ENCODE measurements around the gene DGKZ.

Gene DGKZ

GRCh38 chr11:46326813-46327416 is 20.3 kb upstream of the DGKZ start:
- H3K4me3 ChIP-seq (ENCODE audit: low read depth, low read length): no peak overlapping the region
- DNase-seq (ENCODE audit: low read depth): no peak
- TF ChIP-seq, protein P1, sequence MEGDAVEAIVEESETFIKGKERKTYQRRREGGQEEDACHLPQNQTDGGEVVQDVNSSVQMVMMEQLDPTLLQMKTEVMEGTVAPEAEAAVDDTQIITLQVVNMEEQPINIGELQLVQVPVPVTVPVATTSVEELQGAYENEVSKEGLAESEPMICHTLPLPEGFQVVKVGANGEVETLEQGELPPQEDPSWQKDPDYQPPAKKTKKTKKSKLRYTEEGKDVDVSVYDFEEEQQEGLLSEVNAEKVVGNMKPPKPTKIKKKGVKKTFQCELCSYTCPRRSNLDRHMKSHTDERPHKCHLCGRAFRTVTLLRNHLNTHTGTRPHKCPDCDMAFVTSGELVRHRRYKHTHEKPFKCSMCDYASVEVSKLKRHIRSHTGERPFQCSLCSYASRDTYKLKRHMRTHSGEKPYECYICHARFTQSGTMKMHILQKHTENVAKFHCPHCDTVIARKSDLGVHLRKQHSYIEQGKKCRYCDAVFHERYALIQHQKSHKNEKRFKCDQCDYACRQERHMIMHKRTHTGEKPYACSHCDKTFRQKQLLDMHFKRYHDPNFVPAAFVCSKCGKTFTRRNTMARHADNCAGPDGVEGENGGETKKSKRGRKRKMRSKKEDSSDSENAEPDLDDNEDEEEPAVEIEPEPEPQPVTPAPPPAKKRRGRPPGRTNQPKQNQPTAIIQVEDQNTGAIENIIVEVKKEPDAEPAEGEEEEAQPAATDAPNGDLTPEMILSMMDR (conservative IDR thresholded peaks at IDR 0.05; ENCODE audit: low read depth, low read length): no peak

GRCh38 chr11:46327829-46328228 is 19.4 kb upstream of the DGKZ start:
- no peak overlapping the region for H3K4me3 ChIP-seq (ENCODE audit: low read depth, low read length)
- no peak for DNase-seq (ENCODE audit: low read depth)
- TF ChIP-seq, protein P1 (conservative IDR thresholded peaks at IDR 0.05; ENCODE audit: low read depth, low read length): no peak

DNA sequence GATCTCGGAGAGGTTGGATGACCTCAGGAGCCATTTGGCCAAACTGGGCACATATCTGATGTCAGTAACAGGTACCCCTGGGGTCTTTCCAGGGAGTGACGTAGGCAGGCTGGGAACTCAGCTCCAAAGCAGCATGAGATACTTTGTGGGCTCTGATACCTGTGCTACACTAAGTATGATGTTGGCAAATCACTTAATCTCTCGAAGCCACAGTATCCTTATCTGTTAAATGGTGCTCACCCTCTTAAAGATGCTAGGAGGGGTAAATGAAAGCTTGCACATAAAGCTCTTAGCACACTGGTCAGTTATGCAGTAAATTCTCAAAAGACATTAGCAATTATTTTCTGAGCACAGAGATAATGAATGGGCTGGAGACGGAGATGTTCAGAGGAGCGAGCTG is 17.1 kb upstream of the DGKZ start:
- no peak overlapping the region for H3K4me3 ChIP-seq (ENCODE audit: low read depth, low read length)
- no peak for DNase-seq (ENCODE audit: low read depth)

GRCh38 chr11:46330563-46331281 is 16.5 kb upstream of the DGKZ start:
- TF ChIP-seq, protein P1 (conservative IDR thresholded peaks at IDR 0.05; ENCODE audit: low read depth, low read length): no peak
- peak; percentile 25 for DNase-seq (ENCODE audit: low read depth)
- H3K4me3 ChIP-seq (ENCODE audit: low read depth, low read length): no peak overlapping the region

More for the DNA sequence above, 17.1 kb upstream of the DGKZ start:
- TF ChIP-seq, protein P1 (conservative IDR thresholded peaks at IDR 0.05; ENCODE audit: low read depth, low read length): no peak

DNA sequence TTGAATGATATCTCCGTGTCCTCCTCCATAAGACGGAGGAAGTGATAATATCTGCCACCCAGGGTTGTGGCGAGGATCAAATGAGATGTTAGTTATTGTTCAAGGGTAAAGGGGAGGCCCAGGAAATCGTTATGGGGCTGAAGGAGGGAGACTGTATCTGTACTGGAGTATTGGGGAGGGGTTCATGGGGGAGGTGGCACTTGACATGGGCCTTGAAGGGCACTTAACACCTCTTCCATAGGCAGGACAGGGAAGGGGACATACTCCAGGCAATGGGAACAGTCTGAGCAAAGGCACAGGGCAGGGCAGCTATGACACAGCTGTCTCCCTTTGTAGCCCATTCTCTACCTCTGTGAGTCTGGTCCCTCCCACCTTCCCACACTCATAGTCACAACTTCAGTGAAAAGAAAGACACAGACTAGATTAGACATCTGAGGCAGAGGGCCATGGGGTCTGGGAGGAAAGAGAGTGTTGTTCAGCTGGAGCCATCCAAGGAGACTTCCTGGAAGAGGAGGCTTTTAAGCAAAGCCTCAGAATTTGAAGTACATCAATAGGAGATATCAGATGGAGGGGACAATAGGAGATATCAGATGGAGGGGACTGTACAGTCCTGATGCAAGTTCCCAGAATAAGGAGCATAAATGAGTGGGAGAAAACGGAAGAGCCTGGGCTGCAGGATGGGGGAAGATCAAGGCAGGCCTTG is 15.8 kb upstream of the DGKZ start:
- TF ChIP-seq, protein P1 (conservative IDR thresholded peaks at IDR 0.05; ENCODE audit: low read depth, low read length): no peak
- DNase-seq (ENCODE audit: low read depth): no peak
- no peak overlapping the region for H3K4me3 ChIP-seq (ENCODE audit: low read depth, low read length)

GRCh38 chr11:46332093-46332567 is 15.1 kb upstream of the DGKZ start:
- TF ChIP-seq, protein P1 (conservative IDR thresholded peaks at IDR 0.05; ENCODE audit: low read depth, low read length): no peak
- no peak overlapping the region for H3K4me3 ChIP-seq (ENCODE audit: low read depth, low read length)
- DNase-seq (ENCODE audit: low read depth): no peak

Data from choroid plexus epithelial cell (primary cell).